Epithelial cell of prostate (primary cell): Measurements from ENCODE around the gene CYP1A1.

Source experiments
- DNase-seq: peaks from one replicate; pipeline ENCODE4 v3.0.0-alpha.2; 2011; ENCODE audit warnings: low read depth, low spot score
- H3K27ac ChIP-seq: fragments of 450-650 bp; 2 replicates; pipeline ENCODE4 v1.5.1; 2017; ENCODE audit warnings: mild to moderate bottlenecking

CYP1A1 gene

DNA sequence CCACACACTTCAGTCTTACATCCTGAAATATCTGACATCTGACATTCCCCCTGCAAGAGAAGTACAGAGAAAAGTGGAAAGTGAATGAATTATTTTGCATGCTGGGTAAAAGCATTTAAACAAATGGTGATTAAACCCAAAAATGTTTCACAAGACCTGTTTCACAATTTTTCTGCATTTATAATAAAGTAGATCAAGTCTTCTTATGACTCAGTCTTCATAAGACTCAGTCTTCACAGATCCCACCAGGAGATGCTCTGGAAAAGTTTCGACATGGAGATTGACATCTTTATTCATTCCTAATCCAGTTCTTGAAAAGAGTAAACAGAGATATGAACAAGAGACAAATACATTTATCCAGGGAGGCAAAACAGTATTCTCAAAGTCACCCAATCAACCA lies 16.3 kb downstream of the CYP1A1 start:
- H3K27ac ChIP-seq = no peak overlapping the region
- DNase-seq = peak; percentile 18

DNA sequence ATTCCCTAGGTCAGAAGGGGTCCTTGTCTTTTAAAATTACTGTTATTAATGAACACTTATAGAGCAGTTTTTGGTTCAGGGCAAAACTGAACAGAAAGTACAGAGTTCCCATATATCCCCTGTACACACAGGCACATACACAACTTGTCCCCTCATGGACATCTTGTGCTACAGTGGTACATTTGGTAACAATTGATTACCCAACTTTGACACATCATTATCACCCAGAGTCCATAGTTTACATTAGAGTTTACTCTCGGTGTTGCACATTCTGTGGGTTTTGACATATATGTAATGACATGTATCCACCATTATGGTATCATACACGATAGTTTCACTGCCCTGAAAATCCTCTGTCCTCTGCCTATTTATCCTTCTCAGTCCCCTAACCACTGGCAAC lies 28.5 kb downstream of the CYP1A1 start:
- no peak for DNase-seq
- H3K27ac ChIP-seq = no peak overlapping the region

DNA sequence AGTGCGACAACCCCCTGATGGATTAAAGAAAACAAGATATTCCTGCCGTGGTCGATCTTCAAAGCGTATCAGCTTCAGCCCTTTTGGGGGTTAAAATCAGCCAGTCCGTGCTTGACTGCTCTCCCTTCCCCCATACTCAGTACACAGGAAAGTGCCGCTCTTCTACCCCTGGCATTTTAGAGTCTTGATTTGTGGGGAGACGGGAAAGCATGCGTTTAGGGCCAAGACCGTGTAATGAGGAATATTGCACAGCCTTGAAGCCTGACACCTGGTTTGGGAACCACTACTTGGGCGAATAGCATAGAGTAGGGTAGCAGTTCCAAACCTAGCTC lies 29.0 kb downstream of the CYP1A1 start:
- DNase-seq = no peak
- no peak overlapping the region for H3K27ac ChIP-seq

DNA sequence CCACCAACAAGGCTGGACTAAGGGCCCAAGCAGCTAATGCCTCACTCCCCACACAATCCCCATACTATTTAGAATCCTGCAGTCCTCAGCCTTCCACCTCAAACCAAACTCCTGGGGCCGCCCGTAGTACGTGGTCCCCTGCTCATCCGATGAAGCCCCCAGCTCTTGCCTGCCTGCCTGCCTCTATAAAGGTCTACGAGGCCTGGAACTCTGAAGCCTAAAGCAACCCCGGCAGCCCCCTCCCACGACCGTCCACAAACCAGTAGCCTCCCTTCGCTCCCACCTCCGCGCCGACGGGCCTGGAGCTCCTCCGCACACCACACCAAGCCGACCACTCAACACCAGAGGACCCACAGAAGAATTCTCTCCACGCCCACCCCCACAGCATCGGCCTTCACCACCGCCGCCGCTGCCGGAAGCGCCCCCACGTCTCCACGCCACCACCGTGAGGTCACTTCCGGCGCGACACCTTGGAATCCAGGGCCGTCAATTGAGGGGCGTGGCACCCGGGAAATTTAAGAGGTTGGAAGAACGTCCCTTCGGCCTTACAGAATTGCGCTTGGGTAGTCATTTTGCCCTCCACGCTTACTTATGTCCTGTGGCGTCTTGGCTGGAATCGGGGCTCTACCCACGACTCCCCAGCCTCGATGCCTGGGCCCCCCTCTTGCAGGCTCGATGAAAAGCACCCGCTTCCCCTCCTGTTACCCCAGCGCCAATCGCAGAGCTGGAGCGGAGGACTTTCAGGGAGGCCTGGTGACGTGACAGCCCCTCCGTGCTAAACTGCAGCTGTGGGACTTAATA lies 29.5 kb downstream of the CYP1A1 start, which contains the start of gene EDC3:
TSS of gene EDC3 (minus strand) at position 428 of the 801 bp plus-strand sequence. CDS start 20,900 bp downstream, outside the sequence.
- peak within 1 kb of the TSS; percentile 45 for H3K27ac ChIP-seq
- no peak for DNase-seq

DNA sequence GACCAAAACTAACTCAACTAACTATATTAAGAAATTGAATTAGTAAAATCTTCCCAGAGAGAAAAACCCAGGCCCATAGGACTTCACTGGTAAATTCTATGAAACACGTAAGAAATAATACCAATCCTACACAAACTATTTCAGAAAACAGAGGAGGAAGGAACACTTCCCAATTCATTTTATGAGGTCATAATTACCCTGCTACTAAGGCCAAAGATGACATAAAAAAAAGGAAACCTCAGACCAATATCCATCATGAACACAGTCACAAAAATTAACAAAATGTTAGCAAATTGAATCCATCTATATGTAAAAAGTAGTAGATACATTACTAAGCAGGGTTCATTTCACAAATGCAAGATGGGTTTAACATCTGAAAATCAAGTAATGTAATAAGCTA lies 33.0 kb downstream of the CYP1A1 start:
- no peak for DNase-seq
- no peak overlapping the region for H3K27ac ChIP-seq

DNA sequence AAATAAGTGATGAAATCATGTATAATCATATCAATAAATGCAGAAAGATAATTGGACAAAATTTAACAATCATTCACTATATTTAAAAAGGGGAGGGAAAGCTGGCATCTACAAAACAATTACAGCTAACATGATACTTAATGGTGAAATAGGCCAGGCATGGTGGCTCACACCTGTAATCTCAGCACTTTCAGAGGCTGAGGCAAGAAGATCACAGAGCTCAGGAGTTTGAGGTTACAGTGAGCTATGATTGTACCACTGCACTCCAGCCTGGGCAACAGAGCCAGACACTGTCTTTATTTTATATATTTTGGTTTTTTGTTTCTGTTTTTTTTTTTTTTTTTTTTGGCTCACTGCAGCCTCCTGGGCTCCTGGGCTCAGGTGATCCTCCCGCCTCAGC lies 41.6 kb downstream of the CYP1A1 start:
- no peak for DNase-seq
- no peak overlapping the region for H3K27ac ChIP-seq

DNA sequence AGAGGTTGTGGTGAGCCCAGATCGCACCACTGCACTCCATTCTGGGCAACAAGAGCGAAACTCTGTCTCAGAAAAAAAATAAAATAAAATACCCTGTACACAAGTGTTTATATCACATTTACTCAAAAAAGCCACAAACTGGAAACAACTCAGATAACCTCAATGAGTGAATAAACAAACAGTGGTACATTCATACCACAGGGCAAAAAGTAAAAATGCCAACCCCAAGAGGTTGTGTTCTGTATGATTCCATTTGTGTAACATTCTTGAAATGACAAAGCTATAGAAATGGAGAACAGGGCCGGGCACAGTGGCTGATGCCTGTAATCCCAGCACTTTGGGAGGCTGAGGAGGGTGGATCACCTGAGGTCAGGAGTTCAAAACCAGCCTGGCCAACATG lies 42.4 kb downstream of the CYP1A1 start:
- H3K27ac ChIP-seq = no peak overlapping the region
- DNase-seq = no peak

DNA sequence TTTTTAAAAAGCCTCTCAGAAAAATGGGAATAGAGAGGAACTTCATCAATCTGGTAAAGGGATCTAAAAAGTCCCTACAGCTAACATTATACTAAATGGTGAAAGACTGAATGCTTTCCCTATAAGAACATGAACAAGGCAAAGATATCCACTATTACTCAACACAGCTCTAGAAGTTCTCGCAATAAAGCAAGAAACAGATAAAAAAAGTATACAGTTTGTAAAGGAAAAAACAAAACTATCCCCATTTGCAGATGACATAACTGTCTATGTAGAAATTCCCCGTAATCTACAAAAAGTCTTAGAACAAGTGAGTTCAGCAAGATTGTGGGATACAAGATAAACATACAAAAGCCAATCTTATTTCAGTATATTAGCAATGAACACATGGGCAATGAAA lies 44.9 kb downstream of the CYP1A1 start:
- H3K27ac ChIP-seq = no peak overlapping the region
- no peak for DNase-seq

DNA sequence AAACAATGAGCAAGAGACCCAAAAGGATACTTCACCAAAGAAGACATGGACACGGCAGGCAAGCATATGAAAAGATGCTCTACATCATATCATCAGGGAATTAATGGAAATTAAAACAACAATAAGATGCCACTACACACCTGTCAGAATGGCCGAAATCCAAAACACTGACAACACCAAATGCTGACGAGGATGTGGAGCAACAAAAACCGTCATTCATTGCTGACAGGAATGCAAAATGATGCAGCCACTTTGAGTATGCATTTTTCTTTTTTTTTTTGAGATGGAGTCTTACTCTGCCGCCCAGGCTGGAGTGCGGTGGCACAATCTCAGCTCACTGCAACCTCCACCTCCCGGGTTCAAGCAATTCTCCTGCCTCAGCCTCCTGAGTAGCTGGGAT lies 48.5 kb downstream of the CYP1A1 start:
- no peak overlapping the region for H3K27ac ChIP-seq
- DNase-seq = no peak

DNA sequence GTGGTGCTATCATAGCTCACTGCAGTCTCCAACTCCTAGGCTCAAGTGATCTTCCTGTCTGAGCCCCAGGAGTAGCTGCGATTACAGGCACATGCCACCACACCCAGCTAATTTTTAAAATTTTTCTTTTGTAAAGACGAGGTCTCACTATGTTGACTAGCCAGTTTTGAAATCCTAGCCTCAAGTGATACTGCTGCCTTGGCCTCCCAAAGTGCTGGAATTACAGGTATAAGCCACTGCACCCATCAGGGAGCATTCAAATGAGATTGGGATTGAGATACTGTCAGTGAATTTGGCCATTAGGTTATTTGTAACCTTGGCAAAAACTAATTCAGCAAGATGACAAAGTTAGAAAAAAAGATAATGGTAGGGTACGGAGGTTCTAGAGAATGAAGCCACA lies 51.2 kb downstream of the CYP1A1 start:
- no peak overlapping the region for H3K27ac ChIP-seq
- no peak for DNase-seq

DNA sequence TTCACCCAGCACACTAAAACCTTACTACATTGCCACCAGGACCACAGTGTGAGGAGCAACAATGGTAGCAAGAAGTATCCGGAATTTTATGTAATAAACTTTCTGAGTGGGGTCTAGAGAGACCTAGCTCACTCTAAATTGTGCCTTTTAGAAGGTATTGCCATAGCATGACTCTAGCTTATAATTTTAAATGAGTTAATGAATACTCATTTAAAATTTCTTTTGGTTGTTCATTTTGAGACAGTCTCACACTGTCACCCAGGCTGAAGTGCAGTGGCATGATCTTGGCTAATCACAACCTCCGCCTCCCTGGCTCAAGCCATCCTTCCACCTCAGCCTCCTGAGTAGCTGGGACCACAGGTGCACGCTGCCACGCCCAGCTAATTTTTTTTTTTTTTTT lies 55.7 kb downstream of the CYP1A1 start:
- DNase-seq = no peak
- H3K27ac ChIP-seq = no peak overlapping the region
